ENCODE data around the gene PTAR1. TPM values are rescaled to one million over a fixed set of nuclear protein-coding genes. Genes with fewer than 3 reads are reported as not detected.
A peak's percentile ranks its signal among the peaks of the same experiment; 100 is the strongest.

PTAR1 gene
- total RNA-seq, result 10 to 100 TPM; 35.8 to 41.9 TPM

GRCh38 chr9:69759421-69760277 is at the start of gene PTAR1:
Gene PTAR1 (minus strand): TSS chr9:69760011. CDS start chr9:69759938, 73 bp downstream.
- Histone ChIP-seq H3K4me1 (peaks cover 29% of the 10 kb centered on the region), H3K27me3 (no peaks in the 10 kb centered on the region), H3K4me3 (peak within 1 kb of the TSS; percentile 66 to 95), H3K36me3 (replicated peaks in 1 of 2; ENCODE audit: insufficient read depth in 1 of 2, low read depth in 2 of 2) (no peaks in the 10 kb centered on the region), H3K27ac (peak within 1 kb of the TSS; percentile 88 to 96 (median 92)), H3K9me3 (no peaks in the 10 kb centered on the region)
- intact Hi-C loops (cut with DNase I), result no loop called here
- 0 to 1% methylated on average over 19 to 78 of the region's 98 CpGs for WGBS, 2 donors
- ATAC-seq (peak; percentile 96), DNase-seq (peak; percentile 88 to 93 (median 92))
- peak; percentile 70 to 73 (median 71) for TF ChIP-seq POLR2A (IDR thresholded peaks at IDR 0.05)
- no peak for TF ChIP-seq CTCF (IDR thresholded peaks at IDR 0.05)

GRCh38 chr9:69809304-69809863 is 49.6 kb upstream of the PTAR1 start:
- intact Hi-C loops (cut with DNase I), result no loop called here
- H3K4me1 ChIP-seq, result no peaks in the 10 kb centered on the region
- no peak for ATAC-seq
- H3K9me3 ChIP-seq, result no peaks in the 10 kb centered on the region
- TF ChIP-seq CTCF (IDR thresholded peaks at IDR 0.05) (no peak), POLR2A (IDR thresholded peaks at IDR 0.05) (no peak)
- H3K27ac ChIP-seq, result no peak overlapping the region
- H3K36me3 ChIP-seq (replicated peaks in 1 of 2; ENCODE audit: insufficient read depth in 1 of 2, low read depth in 2 of 2), result no peaks in the 10 kb centered on the region
- 67 to 73% methylated on average over 8 of the region's 8 CpGs for WGBS, 2 donors
- no peak for DNase-seq
- H3K4me3 ChIP-seq, result no peak overlapping the region
- H3K27me3 ChIP-seq, result no peaks in the 10 kb centered on the region

- Histone ChIP-seq H3K9me3 (no peaks in the 10 kb centered on the region), H3K27ac (no peak overlapping the region), H3K27me3 (no peaks in the 10 kb centered on the region), H3K4me3 (no peak overlapping the region), H3K36me3 (replicated peaks in 1 of 2; ENCODE audit: insufficient read depth in 1 of 2, low read depth in 2 of 2) (no peaks in the 10 kb centered on the region), H3K4me1 (no peaks in the 10 kb centered on the region)
- TF ChIP-seq CTCF (IDR thresholded peaks at IDR 0.05) (no peak), POLR2A (IDR thresholded peaks at IDR 0.05) (no peak)
- intact Hi-C loops (cut with DNase I), result no loop called here
- 63 to 70% methylated on average over 6 of the region's 6 CpGs for WGBS, 2 donors
- ATAC-seq, result no peak
- no peak for DNase-seq
Observed at GRCh38 chr9:69806627-69807026, 46.8 kb upstream of the PTAR1 start.

- peak in 1 of 4 donors; percentile 43 for DNase-seq
- no peak for TF ChIP-seq POLR2A (IDR thresholded peaks at IDR 0.05)
- TF ChIP-seq CTCF (IDR thresholded peaks at IDR 0.05), result no peak
- 38 to 40% methylated on average over 3 of the region's 3 CpGs for WGBS, 2 donors
- ATAC-seq, result no peak
- no peaks in the 10 kb centered on the region for H3K27me3 ChIP-seq
- no peaks in the 10 kb centered on the region for H3K4me1 ChIP-seq
- H3K36me3 ChIP-seq (replicated peaks in 1 of 2; ENCODE audit: insufficient read depth in 1 of 2, low read depth in 2 of 2), result no peaks in the 10 kb centered on the region
- intact Hi-C loops (cut with DNase I), result no loop called here
- H3K27ac ChIP-seq, result no peak overlapping the region
- no peak overlapping the region for H3K4me3 ChIP-seq
- H3K9me3 ChIP-seq, result no peaks in the 10 kb centered on the region
Observed at GRCh38 chr9:69805962-69806515, 46.2 kb upstream of the PTAR1 start.
